Panc1 (cell line): ENCODE data around the gene PLA2G4C. TPM values are rescaled to one million over a fixed set of nuclear protein-coding genes. Genes with fewer than 3 reads are reported as not detected.

Source experiments
- ATAC-seq: fragments of 200-7000 bp; cut with Tn5 transposase; 2 replicates; pipeline ENCODE4 v1.9.1; 2020; ENCODE audit warnings: mild to moderate bottlenecking, moderate library complexity
- BruUV-seq: library from RNA; stranded (reverse); fragments of 400-500 nt; replicated peaks from 2 replicates; lab custom pipeline; 2021; lab: Mats Ljungman, UMichigan
- CTCF ChIA-PET: fragments of 300-600 bp; sonication (Branson Sonifier 250); formaldehyde crosslinking; loops from one replicate; lab custom pipeline; 2022; ENCODE audit warnings: antibody characterized with exemption; lab: Charles Lee
- POLR2A ChIA-PET: fragments of 300-600 bp; sonication (Branson Sonifier 250); formaldehyde crosslinking; loops from one replicate; lab custom pipeline; 2022; ENCODE audit warnings: antibody characterized with exemption; lab: Charles Lee
- DNase-seq: peaks from one replicate; pipeline ENCODE4 v3.0.0-alpha.2; 2010; ENCODE audit warnings: low read depth, low spot score
- H3K27ac ChIP-seq: 2 replicates; pipeline ENCODE4 v1.5.1; 2011; ENCODE audit warnings: mild to moderate bottlenecking, low read length, inconsistent platforms
- H3K27me3 ChIP-seq: fragments of 200-500 bp; sonication (Bioruptor generic); 2 replicates; pipeline ENCODE4 v1.6.0; 2014; ENCODE audit warnings: low read length, inconsistent platforms; ENCODE audit not compliant: control insufficient read depth, insufficient read depth
- H3K36me3 ChIP-seq: fragments of 200-500 bp; sonication (Bioruptor generic); 2 replicates; pipeline ENCODE4 v1.5.1; 2014; ENCODE audit warnings: inconsistent platforms, mild to moderate bottlenecking, low read length, moderate library complexity; ENCODE audit not compliant: control insufficient read depth, insufficient read depth
- H3K4me1 ChIP-seq: 2 replicates; pipeline ENCODE4 v1.5.1; 2011; ENCODE audit warnings: inconsistent platforms, mild to moderate bottlenecking, low read length, moderate library complexity; ENCODE audit not compliant: control insufficient read depth, insufficient read depth
- H3K4me3 ChIP-seq, 2 experiments: 2 replicates each; pipeline ENCODE4 v1.5.1; 2011 to 2012; ENCODE audit warnings: low read depth in 2 of 2, low read length in 2 of 2, mild to moderate bottlenecking in 2 of 2, inconsistent platforms in 1 of 2, moderate library complexity in 1 of 2
- H3K9me3 ChIP-seq: fragments of 200-500 bp; sonication (Bioruptor generic); 2 replicates; pipeline ENCODE4 v1.5.1; 2014; ENCODE audit warnings: low read depth, mild to moderate bottlenecking, inconsistent platforms, low read length, moderate library complexity; ENCODE audit not compliant: control insufficient read depth, insufficient read depth
- CTCF ChIP-seq: fragments of 450-650 bp; IDR thresholded peaks from 2 replicates; pipeline ENCODE4 v1.5.1; 2017; ENCODE audit warnings: mild to moderate bottlenecking
- POLR2AphosphoS5 ChIP-seq: IDR thresholded peaks from 2 replicates; pipeline ENCODE4 v1.6.1; 2012; ENCODE audit warnings: mild to moderate bottlenecking, low read depth, low read length, moderate library complexity
- SIN3A ChIP-seq: IDR thresholded peaks from 2 replicates; pipeline ENCODE4 v1.6.1; 2012; ENCODE audit warnings: low read depth, mild to moderate bottlenecking, low read length, moderate library complexity, borderline replicate concordance; ENCODE audit not compliant: insufficient read depth
- TCF7L2 ChIP-seq: IDR thresholded peaks from 2 replicates; pipeline ENCODE4 v1.6.1; 2011; ENCODE audit warnings: mild to moderate bottlenecking, low read depth, low read length, inconsistent platforms
- in situ Hi-C: cut with HindIII; loops from 2 replicates; pipeline ENCODE4 v1.10.0; 2016; ENCODE audit warnings: low sequenced_read_pairs, low pct_unique_long_range_greater_than_20kb
- intact Hi-C: fragments of 100-400 bp; cut with micrococcal nuclease; formaldehyde crosslinking; loops from one replicate; pipeline ENCODE4 v1.10.0; 2022; ENCODE audit not compliant: unreplicated experiment
- total RNA-seq: library from RNA; stranded (reverse); gene quantifications from one replicate; pipeline ENCODE4 v1.2.1, GENCODE V29; 2021; ENCODE audit not compliant: unreplicated experiment
- TF ChIP-seq, protein P1 (sequence below), 2 experiments: IDR thresholded peaks; 2 replicates each; pipeline ENCODE4 v1.6.1; 2011 to 2012; ENCODE audit warnings: low read depth in 2 of 2, control low read depth in 1 of 2, low read length in 1 of 2, mild to moderate bottlenecking in 1 of 2, moderate library complexity in 1 of 2; ENCODE audit not compliant: insufficient read depth in 1 of 2

PLA2G4C gene
- total RNA-seq, 1 experiment from 2014 or later: 2.0 TPM

GRCh38 chr19:48043675-48044258 is 66.8 kb downstream of the PLA2G4C start, which contains the start of gene CABP5:
Gene CABP5 (minus strand): TSS chr19:48044079. CDS start chr19:48043922, 157 bp downstream.
- no peak for ATAC-seq
- CTCF ChIA-PET: interaction anchor here (0.8 kb wide), 1 partner anchor 9 kb away, joined by 8 read pairs; no protein-coding TSS in a partner anchor
- no TSS peak for BruUV-seq

DNA sequence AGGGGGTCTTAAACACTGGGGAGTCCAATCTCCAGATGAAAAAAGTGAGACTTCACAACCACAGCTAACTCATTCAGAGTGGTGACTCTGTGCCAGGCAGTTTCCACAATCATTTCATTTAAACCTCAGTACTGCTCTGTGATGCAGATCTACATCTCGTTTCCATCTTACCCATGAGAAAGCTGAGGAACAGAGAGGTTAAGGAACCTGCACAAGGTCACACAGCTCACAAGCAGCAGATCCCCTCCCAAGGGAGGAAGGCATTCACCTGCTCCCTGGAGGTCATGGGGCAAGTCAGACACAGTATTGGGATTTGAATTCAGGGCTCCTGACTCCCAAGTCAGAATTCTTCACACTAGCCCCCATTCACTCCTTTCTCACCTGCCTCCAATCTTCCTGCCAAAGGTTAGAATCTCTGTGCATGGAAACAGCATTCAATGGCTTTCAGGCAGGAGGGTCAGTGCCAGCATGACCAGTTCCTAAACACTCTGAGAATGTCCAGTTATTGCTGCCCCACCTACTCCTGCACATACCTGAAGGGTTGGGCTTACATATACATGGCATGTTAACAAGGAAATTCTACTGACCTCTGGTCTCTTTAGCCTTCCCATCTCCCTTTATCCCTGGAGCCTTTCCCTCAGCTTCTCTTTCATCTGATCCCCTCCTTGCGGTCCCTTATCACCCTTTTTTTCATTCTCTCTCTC is 68.6 kb downstream of the PLA2G4C start:
- no peak for DNase-seq
- TF ChIP-seq TCF7L2 (no peak), CTCF (no peak), POLR2AphosphoS5 (no peak), SIN3A (no peak)
- TF ChIP-seq, protein P1, sequence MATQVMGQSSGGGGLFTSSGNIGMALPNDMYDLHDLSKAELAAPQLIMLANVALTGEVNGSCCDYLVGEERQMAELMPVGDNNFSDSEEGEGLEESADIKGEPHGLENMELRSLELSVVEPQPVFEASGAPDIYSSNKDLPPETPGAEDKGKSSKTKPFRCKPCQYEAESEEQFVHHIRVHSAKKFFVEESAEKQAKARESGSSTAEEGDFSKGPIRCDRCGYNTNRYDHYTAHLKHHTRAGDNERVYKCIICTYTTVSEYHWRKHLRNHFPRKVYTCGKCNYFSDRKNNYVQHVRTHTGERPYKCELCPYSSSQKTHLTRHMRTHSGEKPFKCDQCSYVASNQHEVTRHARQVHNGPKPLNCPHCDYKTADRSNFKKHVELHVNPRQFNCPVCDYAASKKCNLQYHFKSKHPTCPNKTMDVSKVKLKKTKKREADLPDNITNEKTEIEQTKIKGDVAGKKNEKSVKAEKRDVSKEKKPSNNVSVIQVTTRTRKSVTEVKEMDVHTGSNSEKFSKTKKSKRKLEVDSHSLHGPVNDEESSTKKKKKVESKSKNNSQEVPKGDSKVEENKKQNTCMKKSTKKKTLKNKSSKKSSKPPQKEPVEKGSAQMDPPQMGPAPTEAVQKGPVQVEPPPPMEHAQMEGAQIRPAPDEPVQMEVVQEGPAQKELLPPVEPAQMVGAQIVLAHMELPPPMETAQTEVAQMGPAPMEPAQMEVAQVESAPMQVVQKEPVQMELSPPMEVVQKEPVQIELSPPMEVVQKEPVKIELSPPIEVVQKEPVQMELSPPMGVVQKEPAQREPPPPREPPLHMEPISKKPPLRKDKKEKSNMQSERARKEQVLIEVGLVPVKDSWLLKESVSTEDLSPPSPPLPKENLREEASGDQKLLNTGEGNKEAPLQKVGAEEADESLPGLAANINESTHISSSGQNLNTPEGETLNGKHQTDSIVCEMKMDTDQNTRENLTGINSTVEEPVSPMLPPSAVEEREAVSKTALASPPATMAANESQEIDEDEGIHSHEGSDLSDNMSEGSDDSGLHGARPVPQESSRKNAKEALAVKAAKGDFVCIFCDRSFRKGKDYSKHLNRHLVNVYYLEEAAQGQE (IDR thresholded peaks at IDR 0.05; ENCODE audit: insufficient read depth in 1 of 2, low read depth in 2 of 2, low read length in 1 of 2): no peak
- ChIA-PET CTCF (no interaction called here), POLR2A (no interaction called here)
- Histone ChIP-seq H3K4me3 (no peak overlapping the region), H3K27me3 (peaks cover 3% of the 10 kb centered on the region; the same call in 1 of the 2 replicates), H3K36me3 (no peaks in the 10 kb centered on the region), H3K9me3 (no peaks in the 10 kb centered on the region), H3K27ac (no peak overlapping the region), H3K4me1 (no peaks in the 10 kb centered on the region)
- BruUV-seq: no TSS peak
- ATAC-seq: no peak
- in situ Hi-C loops (no loop called here), intact Hi-C loops (no loop called here)

More at GRCh38 chr19:48043675-48044258, 66.8 kb downstream of the PLA2G4C start, which contains the start of gene CABP5:
- Histone ChIP-seq H3K4me1 (no peaks in the 10 kb centered on the region), H3K36me3 (no peaks in the 10 kb centered on the region), H3K9me3 (no peaks in the 10 kb centered on the region), H3K27me3 (peaks cover 3% of the 10 kb centered on the region; the same call in 1 of the 2 replicates), H3K27ac (no peak within 1 kb of the TSS), H3K4me3 (no peak within 1 kb of the TSS)
- in situ Hi-C loops (no loop called here), intact Hi-C loops (no loop called here)
- POLR2A ChIA-PET: no interaction called here
- no peak for DNase-seq
- no peak for TF ChIP-seq SIN3A
- TF ChIP-seq CTCF: no peak
- TF ChIP-seq TCF7L2: no peak
